K562 (cell line): ENCODE measurements around the gene NXF3. TPM values are rescaled to one million over a fixed set of nuclear protein-coding genes. Genes with fewer than 3 reads are reported as not detected.
A peak's percentile ranks its signal among the peaks of the same experiment; 100 is the strongest.

Source experiments
- E2F6 ChIP-seq, 2 experiments: IDR thresholded peaks; 2 replicates each; pipeline ENCODE4 v1.6.1; 2011; ENCODE audit warnings: borderline replicate concordance in 1 of 2, control low read depth in 1 of 2, low read depth in 1 of 2, low read length in 1 of 2, mild to moderate bottlenecking in 1 of 2, mixed read lengths in 1 of 2, moderate library complexity in 1 of 2; ENCODE audit not compliant: insufficient read depth in 1 of 2, insufficient read length in 1 of 2, poor library complexity in 1 of 2, severe bottlenecking in 1 of 2; ENCODE audit errors: extremely low read depth in 1 of 2
- FOXP4 ChIP-seq: sonication (generic); formaldehyde crosslinking; IDR thresholded peaks from 2 replicates; pipeline ENCODE4 v1.8.0; 2022; ENCODE audit warnings: mild to moderate bottlenecking, missing genetic modification reagents, borderline replicate concordance
- HBP1 ChIP-seq: fragments of 450-650 bp; formaldehyde crosslinking; IDR thresholded peaks from 2 replicates; pipeline ENCODE4 v1.4.0; 2022; ENCODE audit warnings: missing genetic modification characterization
- KLF6 ChIP-seq: fragments of 250-450 bp; sonication (Bioruptor Pico); IDR thresholded peaks from 2 replicates; pipeline ENCODE4 v1.4.0; 2020; ENCODE audit warnings: mild to moderate bottlenecking, moderate library complexity, borderline replicate concordance
- MLLT1 ChIP-seq, 2 experiments: fragments of 450-650 bp; IDR thresholded peaks; 2 replicates each; pipeline ENCODE4 v1.6.1; 2016
- POLR2B ChIP-seq: fragments of 450-650 bp; IDR thresholded peaks from 2 replicates; pipeline ENCODE4 v1.6.1; 2018; ENCODE audit warnings: low read depth; ENCODE audit not compliant: partially characterized antibody
- PTTG1 ChIP-seq: fragments of 450-650 bp; IDR thresholded peaks from 2 replicates; pipeline ENCODE4 v1.6.1; 2016; ENCODE audit warnings: low read depth, mild to moderate bottlenecking, missing genetic modification characterization, missing compliant biosample characterization
- SMARCB1 ChIP-seq: IDR thresholded peaks from 2 replicates; pipeline ENCODE4 v1.6.1; 2011; ENCODE audit warnings: improper control_type of control experiment, low read depth; ENCODE audit not compliant: insufficient read length
- SMC3 ChIP-seq: conservative IDR thresholded peaks from 2 replicates; pipeline ENCODE4 v1.6.1; 2011; ENCODE audit warnings: low read depth, low read length, improper control_type of control experiment; ENCODE audit not compliant: insufficient read depth
- SNAPC5 ChIP-seq: fragments of 250-450 bp; sonication (Bioruptor Pico); IDR thresholded peaks from 2 replicates; pipeline ENCODE4 v1.8.0; 2021; ENCODE audit warnings: moderate library complexity, mild to moderate bottlenecking, inconsistent platforms
- STAT5B ChIP-seq: fragments of 250-450 bp; sonication (Bioruptor Pico); IDR thresholded peaks from 2 replicates; pipeline ENCODE4 v1.8.0; 2021; ENCODE audit warnings: mild to moderate bottlenecking, inconsistent platforms
- TGIF2 ChIP-seq: sonication (generic); formaldehyde crosslinking; IDR thresholded peaks from 2 replicates; pipeline ENCODE4 v1.8.1; 2022; ENCODE audit warnings: mild to moderate bottlenecking, missing genetic modification reagents, moderate library complexity
- THRAP3 ChIP-seq: fragments of 450-650 bp; IDR thresholded peaks from 2 replicates; pipeline ENCODE4 v1.6.1; 2016; ENCODE audit warnings: mild to moderate bottlenecking, inconsistent platforms, borderline replicate concordance
- USF1 ChIP-seq: sonication (generic); formaldehyde crosslinking; IDR thresholded peaks from 2 replicates; pipeline ENCODE4 v1.9.0; 2022; ENCODE audit warnings: mild to moderate bottlenecking, missing genetic modification reagents
- ZNF23 ChIP-seq: fragments of 250-450 bp; sonication (Bioruptor Pico); IDR thresholded peaks from 2 replicates; pipeline ENCODE4 v1.4.0; 2020; ENCODE audit warnings: mild to moderate bottlenecking
- ZNF280A ChIP-seq: fragments of 450-650 bp; IDR thresholded peaks from 2 replicates; pipeline ENCODE4 v1.6.1; 2018; ENCODE audit warnings: mild to moderate bottlenecking, low read depth; ENCODE audit not compliant: partially characterized antibody
- ZNF551 ChIP-seq: fragments of 250-450 bp; sonication (Bioruptor Pico); IDR thresholded peaks from 2 replicates; pipeline ENCODE4 v1.5.0; 2021; ENCODE audit warnings: mild to moderate bottlenecking, moderate library complexity
- polyA plus RNA-seq, 8 experiments: library from polyadenylated mRNA; depleted of rRNA in 4 of 8; stranded (reverse) in 5 of 8; unstranded in 3 of 8; fragments of >200 nt; fragmentation: Nextera tagmentation in 2 of 8; fragmentation: Illumina TruSeq in 1 of 8; extraction: Ambion mirVana in 2 of 8; extraction: Trizol in 1 of 8; gene quantifications; 2 replicates each; pipeline versions ENCODE4 v1.2.1 to v1.2.3, GENCODE V29; 2011 to 2014; ENCODE audit warnings: inconsistent platforms in 1 of 8, missing spikeins in 1 of 8
- total RNA-seq, 7 experiments: library from RNA; depleted of rRNA in 6 of 7; stranded (reverse); fragments of >200 nt in 6 of 7; fragmentation: Illumina TruSeq in 2 of 7; extraction: Trizol in 2 of 7; gene quantifications; 2 replicates each; pipeline versions ENCODE4 v1.2.1 to v1.2.3, GENCODE V29; 2011 to 2021; ENCODE audit warnings: low replicate concordance in 1 of 7

NXF3 gene
- total and polyA plus RNA-seq, 9 of the 15 experiments (the other 6 are each of a cell fraction or from before 2014, with no cell fraction given): 0.18 to 0.40 (median 0.28) TPM; not detected in 2

GRCh38 chrX:103101299-103102042, 8.5 kb upstream of the NXF3 start (continued):
- TF ChIP-seq ZNF551 (CRISPR knock-in tag) (no peak), MLLT1 (IDR thresholded peaks at IDR 0.05) (0 out of 4 replicates have a peak, but pooled peaks of 1 of the 2 experiments have one; percentile 60), POLR2B (no peak), TGIF2 (CRISPR knock-in tag) (no peak), FOXP4 (CRISPR knock-in tag) (no peak), ZNF23 (CRISPR knock-in tag) (no peak), E2F6 (IDR thresholded peaks at IDR 0.05; ENCODE audit: borderline replicate concordance in 1 of 2, extremely low read depth in 1 of 2, insufficient read depth in 1 of 2, insufficient read length in 1 of 2, low read depth in 1 of 2, low read length in 1 of 2, poor library complexity in 1 of 2, severe bottlenecking in 1 of 2) (no peak), HBP1 (no peak), THRAP3 (no peak), SMC3 (no peak), ZNF280A (no peak), KLF6 (no peak), STAT5B (CRISPR knock-in tag) (no peak), USF1 (CRISPR knock-in tag) (no peak), PTTG1 (tag) (no peak), SMARCB1 (no peak), SNAPC5 (CRISPR knock-in tag) (no peak)
